NCI-H524 (cell line): Measurements from ENCODE around the gene RNF144A.
"Not testable (repeated sequence)": the region's sequence is repeated elsewhere in the genome, so short reads cannot be mapped to it uniquely, and the experiment has no call there.

Source experiments
- DNase-seq, 2 experiments: peaks; one replicate each; lab custom pipeline; 2025; lab: John Stamatoyannopoulos, UW

Gene RNF144A, protein sequence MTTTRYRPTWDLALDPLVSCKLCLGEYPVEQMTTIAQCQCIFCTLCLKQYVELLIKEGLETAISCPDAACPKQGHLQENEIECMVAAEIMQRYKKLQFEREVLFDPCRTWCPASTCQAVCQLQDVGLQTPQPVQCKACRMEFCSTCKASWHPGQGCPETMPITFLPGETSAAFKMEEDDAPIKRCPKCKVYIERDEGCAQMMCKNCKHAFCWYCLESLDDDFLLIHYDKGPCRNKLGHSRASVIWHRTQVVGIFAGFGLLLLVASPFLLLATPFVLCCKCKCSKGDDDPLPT

DNA sequence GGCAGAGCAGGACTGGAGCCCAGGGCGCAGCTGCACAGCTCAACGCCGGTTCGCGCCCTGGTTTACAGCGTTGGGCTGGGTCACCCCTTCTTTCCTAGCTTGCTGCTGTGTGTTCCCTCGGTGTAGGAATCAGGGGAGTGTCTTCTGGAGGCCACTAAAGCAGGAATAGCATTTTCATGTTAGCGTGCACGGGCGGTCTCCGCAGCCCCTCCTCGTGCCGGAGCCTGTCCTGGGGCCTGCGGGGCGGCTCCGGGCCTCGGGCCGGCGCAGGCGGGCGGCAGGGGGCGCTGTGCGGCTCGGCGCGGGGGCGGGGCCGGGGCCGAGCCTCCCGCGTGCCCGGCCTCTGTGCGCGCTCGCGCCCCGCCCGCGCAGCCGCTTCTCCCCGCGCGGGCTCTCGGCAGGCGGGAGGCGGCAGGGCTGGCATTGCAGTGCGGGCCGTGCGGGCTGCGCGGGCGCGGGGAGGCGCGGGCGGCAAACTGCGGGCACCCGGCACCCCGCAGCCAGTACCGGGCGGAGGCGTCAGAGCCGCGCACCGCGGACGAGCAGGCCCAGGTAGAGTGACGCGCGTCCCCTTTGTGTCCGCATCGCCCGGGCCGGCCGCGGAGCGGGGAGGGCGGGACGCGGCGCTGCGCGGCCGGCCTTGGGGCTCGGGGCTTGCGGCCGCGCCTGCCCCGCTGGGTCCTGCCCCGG, at the start of gene RNF144A:
Gene RNF144A, plus strand, starts transcription at position 342 of the 690 bp plus-strand sequence. CDS start 79,515 bp downstream, outside the sequence.
- peak; percentile 8 to 68 for DNase-seq

- no peak for DNase-seq
These were observed 44.8 kb upstream of the RNF144A start for GRCh38 chr2:6872394-6872793.

DNA sequence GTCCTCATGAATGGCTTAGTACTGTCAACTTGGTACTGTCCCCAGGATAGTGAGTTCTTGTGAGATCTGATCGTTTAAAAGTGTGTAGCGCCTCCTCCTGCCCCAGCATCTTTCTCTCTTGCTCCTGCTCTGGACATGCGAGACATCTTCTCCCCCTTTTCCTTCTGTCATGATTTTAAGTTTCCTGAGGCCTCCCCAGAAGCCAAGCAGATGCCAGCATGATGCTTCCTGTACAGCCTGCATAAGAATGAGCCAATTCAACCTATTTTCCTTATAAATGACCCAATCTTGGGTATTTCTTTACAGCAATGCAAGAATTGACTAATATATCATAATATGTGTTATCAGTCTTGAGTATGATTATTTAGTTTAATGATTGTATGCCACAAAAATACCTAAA, 43.2 kb upstream of the RNF144A start:
- DNase-seq, result no peak

DNA sequence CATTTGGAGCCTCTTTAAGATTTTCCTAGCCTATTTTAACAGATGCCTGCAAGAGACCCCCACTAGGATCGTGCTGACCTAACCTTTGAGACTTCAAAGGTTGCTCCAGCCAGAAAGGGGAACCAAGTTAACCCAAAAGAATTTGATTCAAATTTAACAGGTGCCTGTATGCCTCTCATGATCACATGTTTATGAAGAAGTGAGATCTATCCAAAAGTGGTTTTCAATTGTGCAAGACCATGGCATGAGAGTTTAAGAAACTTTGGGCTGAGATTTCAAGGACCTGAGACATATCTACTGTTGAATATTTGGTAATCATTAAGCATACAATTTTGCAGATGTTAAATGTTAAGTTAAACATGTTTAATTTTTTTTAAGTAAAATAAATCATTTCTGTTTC, 40.9 kb upstream of the RNF144A start:
- DNase-seq, result no peak

- no peak for DNase-seq
These were observed 39.6 kb upstream of the RNF144A start, which contains the start of gene RSAD2 for GRCh38 chr2:6877402-6878304. RSAD2 (plus strand) TSS chr2:6877777; CDS start chr2:6877801, 24 bp downstream.

DNA sequence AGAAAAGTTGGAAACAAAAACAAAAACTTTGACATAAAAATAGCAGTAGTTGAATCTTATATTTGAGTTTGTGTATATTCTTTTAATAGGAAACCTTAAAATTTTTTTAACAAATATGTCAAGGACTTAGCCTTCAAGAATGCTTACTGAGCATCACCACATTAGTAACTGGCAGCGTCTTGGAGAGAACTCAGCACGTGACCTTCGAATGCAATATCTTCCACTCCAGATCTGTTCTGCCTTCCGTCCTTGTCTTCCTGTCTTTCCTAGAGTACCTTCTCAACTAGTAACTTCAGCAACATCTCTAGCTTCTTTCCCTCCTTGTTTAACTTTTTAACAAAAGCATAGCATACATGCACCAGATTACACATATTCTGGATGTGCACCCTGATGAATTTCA, 38.7 kb upstream of the RNF144A start:
- DNase-seq, result no peak

- DNase-seq, result no peak
These were observed 38.2 kb upstream of the RNF144A start for GRCh38 chr2:6879011-6879410.

DNA sequence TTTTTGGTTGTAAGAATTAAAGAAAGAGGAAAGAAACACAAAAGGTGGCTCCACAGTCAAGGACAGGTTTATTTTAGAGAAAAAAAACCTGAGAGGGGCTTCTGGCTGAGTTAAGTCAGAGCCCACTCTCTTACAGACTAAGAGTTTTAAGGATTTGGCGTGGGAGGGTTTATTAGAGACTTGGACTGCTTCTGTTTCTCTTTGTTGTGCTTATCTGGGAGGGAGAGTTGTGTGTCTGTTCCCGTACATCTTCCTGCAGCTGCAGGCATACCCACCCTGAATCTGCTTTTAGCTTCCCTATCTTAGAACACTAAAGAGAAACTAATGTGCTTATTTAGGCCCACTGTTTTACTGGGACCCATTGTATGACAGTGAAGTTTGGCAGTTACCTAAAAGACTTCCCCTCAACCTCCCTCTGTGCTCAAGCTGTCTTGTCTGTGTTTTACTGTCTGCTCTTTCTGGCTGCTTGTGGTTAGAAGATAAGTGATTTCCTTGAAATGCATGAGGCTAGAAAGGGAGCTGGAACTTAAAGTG, 36.9 kb upstream of the RNF144A start:
- no peak for DNase-seq

GRCh38 chr2:6881046-6881445, 36.2 kb upstream of the RNF144A start:
- no peak for DNase-seq

DNA sequence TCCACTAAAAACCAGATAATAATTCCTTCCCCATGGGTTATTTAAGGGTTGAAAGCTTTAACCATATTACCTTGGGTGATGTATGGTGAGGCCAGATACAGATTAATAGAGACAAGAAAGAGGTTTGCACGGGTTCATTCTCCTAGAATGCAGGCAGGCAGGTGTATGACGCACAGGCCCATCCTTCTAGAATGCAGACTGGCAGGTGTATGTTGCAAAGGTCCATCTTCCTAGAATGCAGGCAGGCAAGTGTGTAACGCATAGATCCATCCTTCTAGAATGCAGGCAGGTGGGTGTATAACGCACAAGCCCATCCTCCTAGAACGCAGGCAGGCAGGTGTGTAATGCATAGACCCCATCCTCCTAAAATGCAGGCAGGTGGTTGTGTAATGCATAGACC, 35.7 kb upstream of the RNF144A start:
- DNase-seq, result no peak

- DNase-seq, result no peak
These were observed 33.6 kb upstream of the RNF144A start for GRCh38 chr2:6883448-6884122.

- no peak for DNase-seq
These were observed 31.7 kb upstream of the RNF144A start for GRCh38 chr2:6885551-6885950.

- no peak for DNase-seq
These were observed 31.2 kb upstream of the RNF144A start for GRCh38 chr2:6885968-6886367.

GRCh38 chr2:6887751-6888192, 29.4 kb upstream of the RNF144A start:
- no peak for DNase-seq

GRCh38 chr2:6888724-6889123, 28.5 kb upstream of the RNF144A start:
- DNase-seq, result no peak

DNA sequence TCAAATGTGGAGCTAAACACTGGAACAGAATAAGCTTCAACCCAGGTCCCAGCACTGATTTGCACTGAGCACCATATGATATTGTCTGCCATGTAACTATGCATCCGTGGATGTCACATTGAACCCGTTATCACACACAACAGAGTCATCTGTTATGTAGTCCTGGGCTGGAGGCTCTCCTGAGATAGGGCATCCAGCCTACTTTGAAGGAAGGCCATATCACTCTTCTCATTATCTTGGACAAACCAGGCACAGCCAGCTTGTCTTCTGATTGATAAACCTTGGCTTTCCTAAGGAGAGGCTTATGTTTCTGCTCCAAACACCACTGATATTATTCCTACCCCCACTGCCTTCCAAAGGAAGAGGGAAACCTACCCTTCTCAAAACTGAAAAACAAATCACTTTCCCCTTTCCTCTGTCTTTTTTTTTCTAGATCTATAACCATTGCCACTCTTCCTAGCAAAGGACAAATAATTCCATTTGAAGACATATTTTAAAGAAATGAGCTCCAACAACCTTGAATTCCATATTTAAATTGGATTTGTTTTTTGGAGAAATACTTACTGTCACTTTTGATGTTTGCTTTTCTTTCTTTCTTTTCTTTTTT, 23.2 kb upstream of the RNF144A start:
- DNase-seq, result no peak

- peak; percentile 14 to 67 for DNase-seq
These were observed 20.1 kb upstream of the RNF144A start for GRCh38 chr2:6896930-6897759.

- not testable (repeated sequence) for DNase-seq
These were observed 14.6 kb upstream of the RNF144A start for GRCh38 chr2:6902581-6902980.

GRCh38 chr2:6905668-6906067, 11.5 kb upstream of the RNF144A start:
- no peak for DNase-seq

- DNase-seq, result no peak
These were observed 11.0 kb upstream of the RNF144A start for GRCh38 chr2:6906165-6906741.
